MCF 10A (cell line): Measurements from ENCODE around the gene LTBP4. TPM values are rescaled to one million over a fixed set of nuclear protein-coding genes. Genes with fewer than 3 reads are reported as not detected.

Experiments
- BruUV-seq: library from RNA; stranded (reverse); fragments of 400-500 nt; replicated peaks from 2 replicates; lab custom pipeline; 2021; lab: Mats Ljungman, UMichigan
- CTCF ChIA-PET: fragments of 300-600 bp; sonication (Branson Sonifier 250); formaldehyde crosslinking; extraction: SDS; loops from one replicate; lab custom pipeline; 2021; ENCODE audit warnings: antibody characterized with exemption, inconsistent platforms; lab: Yijun Ruan, JAX
- POLR2A ChIA-PET: fragments of 300-600, 350-650 bp; sonication (Branson Sonifier 250); formaldehyde crosslinking; extraction: SDS; loops from one replicate; lab custom pipeline; 2020; ENCODE audit warnings: antibody characterized with exemption, inconsistent platforms; lab: Yijun Ruan, JAX
- DNase-seq: peaks from one replicate; pipeline ENCODE4 v3.0.0-alpha.2; 2018; ENCODE audit not compliant: unreplicated experiment
- H3K27ac Mint-ChIP-seq: one replicate; pipeline ENCODE4 v1.8.0; 2022; ENCODE audit warnings: mild to moderate bottlenecking, low read depth, mixed read lengths; ENCODE audit not compliant: unreplicated experiment
- H3K27me3 Mint-ChIP-seq: one replicate; pipeline ENCODE4 v1.8.0; 2022; ENCODE audit warnings: mixed read lengths; ENCODE audit not compliant: insufficient read depth, unreplicated experiment
- H3K36me3 Mint-ChIP-seq: one replicate; pipeline ENCODE4 v1.8.0; 2022; ENCODE audit warnings: mild to moderate bottlenecking, moderate library complexity, mixed read lengths; ENCODE audit not compliant: insufficient read depth, unreplicated experiment
- H3K4me1 Mint-ChIP-seq: one replicate; pipeline ENCODE4 v1.8.0; 2022; ENCODE audit warnings: mixed read lengths; ENCODE audit not compliant: insufficient read depth, unreplicated experiment
- H3K4me3 Mint-ChIP-seq: one replicate; pipeline ENCODE4 v1.8.0; 2022; ENCODE audit warnings: mild to moderate bottlenecking, moderate library complexity, mixed read lengths; ENCODE audit not compliant: unreplicated experiment
- H3K9me3 Mint-ChIP-seq: one replicate; pipeline ENCODE4 v1.8.0; 2022; ENCODE audit warnings: mixed read lengths; ENCODE audit not compliant: unreplicated experiment
- CTCF ChIP-seq: fragments of 200-600 bp; IDR thresholded peaks from one replicate; pipeline ENCODE4 v1.8.0; 2022; ENCODE audit warnings: antibody characterized with exemption, mild to moderate bottlenecking; ENCODE audit not compliant: unreplicated experiment
- intact Hi-C: fragments of 100-400 bp; cut with micrococcal nuclease; formaldehyde crosslinking; loops from 2 replicates; pipeline ENCODE4 v1.14.1; 2022
- total RNA-seq: library from RNA; stranded (reverse); gene quantifications from 2 replicates; pipeline ENCODE4 v1.2.3, GENCODE V29; 2022

The LTBP4 gene
- total RNA-seq, 1 experiment from 2014 or later = 76.4 TPM

- BruUV-seq = no TSS peak
- no peak for DNase-seq
- CTCF ChIA-PET = interaction anchor here (2.4 kb wide), 1 partner anchor 145 kb away, joined by 6 read pairs; no protein-coding TSS in a partner anchor
- Mint-ChIP-seq H3K4me3 (peak overlapping the region; percentile 74), H3K27me3 (no peaks in the 10 kb centered on the region), H3K27ac (no peak overlapping the region), H3K36me3 (peaks cover 11% of the 10 kb centered on the region), H3K9me3 (no peaks in the 10 kb centered on the region), H3K4me1 (peaks cover 43% of the 10 kb centered on the region)
- no peak for TF ChIP-seq CTCF
- POLR2A ChIA-PET = interaction anchor here (0.8 to 1.8 kb wide), 7 partner anchors 23 to 654 kb away, joined by 3 to 11 read pairs (median 5); partner anchors contain the start of genes COQ8B, ITPKC, SERTAD1 and SERTAD3
- intact Hi-C loops = no loop called here
Observed at GRCh38 chr19:40608957-40609356, 7.8 kb downstream of the LTBP4 start.

- no peak for TF ChIP-seq CTCF
- intact Hi-C loops = no loop called here
- CTCF ChIA-PET = interaction anchor here (0.7 to 2.4 kb wide), 6 partner anchors 25 to 188 kb away, joined by 3 to 7 read pairs (median 3); no protein-coding TSS in a partner anchor
- Mint-ChIP-seq H3K27ac (peak overlapping the region; percentile 39), H3K27me3 (no peaks in the 10 kb centered on the region), H3K4me3 (peak overlapping the region; percentile 74), H3K36me3 (peaks cover 17% of the 10 kb centered on the region), H3K4me1 (peaks cover 39% of the 10 kb centered on the region), H3K9me3 (no peaks in the 10 kb centered on the region)
- no TSS peak for BruUV-seq
- DNase-seq = peak; percentile 97
- POLR2A ChIA-PET = interaction anchor here (0.5 to 1.8 kb wide), 18 partner anchors 21 to 654 kb away, joined by 3 to 11 read pairs (median 3); partner anchors contain the start of genes ACTMAP, BLVRB, COQ8B and EGLN2
Observed at GRCh38 chr19:40609561-40610395, 8.6 kb downstream of the LTBP4 start.

- H3K4me3 Mint-ChIP-seq = peak overlapping the region; percentile 74
- TF ChIP-seq CTCF = no peak
- H3K36me3 Mint-ChIP-seq = peaks cover 17% of the 10 kb centered on the region
- ChIA-PET POLR2A (interaction anchor here (0.6 to 1.8 kb wide), 11 partner anchors 20 to 653 kb away, joined by 3 to 11 read pairs (median 6); partner anchors contain the start of genes ACTMAP, COQ8B, EGLN2 and HNRNPUL1), CTCF (interaction anchor here (0.7 to 1.6 kb wide), 5 partner anchors 24 to 189 kb away, joined by 3 to 7 read pairs (median 3); no protein-coding TSS in a partner anchor)
- peak overlapping the region; percentile 39 for H3K27ac Mint-ChIP-seq
- peak; percentile 61 for DNase-seq
- no peaks in the 10 kb centered on the region for H3K27me3 Mint-ChIP-seq
- no peaks in the 10 kb centered on the region for H3K9me3 Mint-ChIP-seq
- intact Hi-C loops = no loop called here
- no TSS peak for BruUV-seq
- H3K4me1 Mint-ChIP-seq = peaks cover 42% of the 10 kb centered on the region
Observed at GRCh38 chr19:40610396-40611064, 9.4 kb downstream of the LTBP4 start.
